GM18520 (cell line): ENCODE measurements around the gene SART1.

Experiments
- ATAC-seq: cut with Tn5 transposase; IDR thresholded peaks from one replicate; pipeline ENCODE4 v1.9.1; 2021; ENCODE audit not compliant: unreplicated experiment

The SART1 gene

GRCh38 chr11:65965986-65966762 lies 4.6 kb downstream of the SART1 start:
- no peak for ATAC-seq

GRCh38 chr11:65967329-65967934 lies 5.9 kb downstream of the SART1 start:
- no peak for ATAC-seq

GRCh38 chr11:65968600-65969482 lies 7.3 kb downstream of the SART1 start:
- ATAC-seq, result no peak

GRCh38 chr11:65972116-65972515 lies 10.6 kb downstream of the SART1 start:
- no peak for ATAC-seq

GRCh38 chr11:65973439-65974110 lies 12.0 kb downstream of the SART1 start:
- no peak for ATAC-seq

- ATAC-seq, result no peak
Observed at GRCh38 chr11:65975771-65976170, 14.2 kb downstream of the SART1 start.

- ATAC-seq, result no peak
Observed at GRCh38 chr11:65976216-65977176, 15.0 kb downstream of the SART1 start.

- no peak for ATAC-seq
Observed at GRCh38 chr11:65977621-65978390, 16.3 kb downstream of the SART1 start.

- ATAC-seq, result no peak
Observed at GRCh38 chr11:65978391-65979238, 17.1 kb downstream of the SART1 start.

GRCh38 chr11:65979261-65979759 lies 17.8 kb downstream of the SART1 start:
- ATAC-seq, result no peak

- ATAC-seq, result no peak
Observed at GRCh38 chr11:65981101-65981740, 19.7 kb downstream of the SART1 start.

GRCh38 chr11:65981972-65982823 lies 20.7 kb downstream of the SART1 start:
- ATAC-seq, result no peak

GRCh38 chr11:65982824-65983588 lies 21.5 kb downstream of the SART1 start:
- ATAC-seq, result no peak

- no peak for ATAC-seq
Observed at GRCh38 chr11:65983589-65983987, 22.1 kb downstream of the SART1 start.

- ATAC-seq, result no peak
Observed at GRCh38 chr11:65987336-65987735, 25.8 kb downstream of the SART1 start.
